Ectodermal cell (in vitro differentiated cells): ENCODE data around the gene CLIP1.

ENCODE experiments used
- H3K27ac ChIP-seq: 2 replicates; pipeline ENCODE4 v1.7.0; 2013; ENCODE audit warnings: mild to moderate bottlenecking, low read depth, low read length; ENCODE audit not compliant: insufficient read depth, poor library complexity, severe bottlenecking
- H3K27me3 ChIP-seq: 2 replicates; pipeline ENCODE4 v1.7.0; 2013; ENCODE audit warnings: mild to moderate bottlenecking, low read length; ENCODE audit not compliant: insufficient read depth, control insufficient read depth, poor library complexity, severe bottlenecking
- H3K36me3 ChIP-seq: one replicate; pipeline ENCODE4 v1.7.0; 2013; ENCODE audit warnings: low read length; ENCODE audit not compliant: control insufficient read depth, insufficient read depth
- H3K4me1 ChIP-seq: one replicate; pipeline ENCODE4 v1.7.0; 2013; ENCODE audit warnings: low read length; ENCODE audit not compliant: control insufficient read depth, insufficient read depth
- H3K4me3 ChIP-seq: 2 replicates; pipeline ENCODE4 v1.7.0; 2013; ENCODE audit warnings: low read depth, low read length, control low read depth; ENCODE audit not compliant: insufficient read depth
- H3K9me3 ChIP-seq: 2 replicates; pipeline ENCODE4 v1.7.0; 2013; ENCODE audit warnings: mild to moderate bottlenecking, low read length, moderate library complexity; ENCODE audit not compliant: control insufficient read depth
- WGBS, 2 experiments: methylation state at CpG; one replicate each; pipeline ENCODE4 v1.1.7; 2013; ENCODE audit warnings: missing lambda C conversion rate in 2 of 2; 5-methylcytosine and 5-hydroxymethylcytosine counted together

The CLIP1 gene

DNA sequence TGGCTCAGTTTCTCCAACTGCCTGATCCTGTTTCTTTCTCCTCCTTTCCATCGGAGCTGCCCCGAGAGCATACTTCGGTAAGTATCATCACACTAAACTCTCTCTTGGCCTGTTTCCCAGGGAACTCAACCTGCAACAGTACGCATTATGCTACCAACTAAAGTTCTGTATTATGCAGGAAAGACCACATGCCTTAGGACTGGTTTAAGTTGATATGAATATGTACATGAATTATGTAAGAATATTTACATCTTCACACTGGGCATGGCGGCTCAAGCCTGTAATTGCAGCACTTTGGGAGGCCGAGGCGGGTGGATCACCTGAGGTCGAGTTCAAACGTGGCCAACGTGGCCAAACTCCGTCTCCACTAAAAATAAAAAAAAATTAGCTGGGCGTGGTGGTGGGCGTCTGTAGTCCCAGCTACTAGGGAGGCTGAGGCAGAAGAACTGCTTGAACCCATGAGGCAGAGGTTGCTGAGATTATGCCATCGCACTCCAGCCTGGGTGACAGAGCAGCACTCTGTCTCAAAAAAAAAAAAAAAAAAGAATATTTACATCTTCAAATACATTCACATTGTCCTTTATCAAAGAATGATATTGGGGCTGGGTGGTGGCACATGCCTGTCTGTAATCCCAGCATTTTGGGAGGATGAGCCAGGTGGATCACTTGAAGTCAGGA, 124.3 kb downstream of the CLIP1 start:
- no peaks in the 10 kb centered on the region for H3K9me3 ChIP-seq
- WGBS, 2 experiments, result 91 to 95% methylated on average over 14 of the region's 14 CpGs
- no peaks in the 10 kb centered on the region for H3K36me3 ChIP-seq
- H3K27ac ChIP-seq, result no peak overlapping the region
- H3K4me3 ChIP-seq, result no peak overlapping the region
- H3K4me1 ChIP-seq, result no peaks in the 10 kb centered on the region
- no peaks in the 10 kb centered on the region for H3K27me3 ChIP-seq

DNA sequence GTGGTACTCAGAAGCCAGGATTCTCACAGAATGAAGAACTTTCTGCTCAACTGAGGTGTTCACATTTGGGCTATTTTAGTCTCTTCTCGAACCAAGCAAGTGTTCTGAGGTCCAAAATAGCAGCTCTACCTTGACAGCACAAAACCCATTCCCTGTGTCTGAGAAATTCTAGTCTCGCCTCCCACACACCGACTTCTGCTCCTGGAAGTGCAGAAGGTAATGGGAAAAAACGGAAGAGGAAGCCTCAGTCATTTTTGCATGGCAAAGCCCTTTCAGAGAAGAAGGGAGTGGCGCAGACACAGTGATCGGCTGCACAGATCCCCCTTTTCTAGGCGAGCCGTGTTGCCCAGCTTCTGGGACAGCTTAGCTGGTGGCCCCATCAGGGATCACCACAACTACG, 125.0 kb downstream of the CLIP1 start:
- Histone ChIP-seq H3K4me3 (no peak overlapping the region), H3K4me1 (no peaks in the 10 kb centered on the region), H3K27ac (no peak overlapping the region), H3K36me3 (no peaks in the 10 kb centered on the region), H3K27me3 (no peaks in the 10 kb centered on the region), H3K9me3 (no peaks in the 10 kb centered on the region)
- 95 to 97% methylated on average over 9 of the region's 9 CpGs for WGBS, 2 experiments

DNA sequence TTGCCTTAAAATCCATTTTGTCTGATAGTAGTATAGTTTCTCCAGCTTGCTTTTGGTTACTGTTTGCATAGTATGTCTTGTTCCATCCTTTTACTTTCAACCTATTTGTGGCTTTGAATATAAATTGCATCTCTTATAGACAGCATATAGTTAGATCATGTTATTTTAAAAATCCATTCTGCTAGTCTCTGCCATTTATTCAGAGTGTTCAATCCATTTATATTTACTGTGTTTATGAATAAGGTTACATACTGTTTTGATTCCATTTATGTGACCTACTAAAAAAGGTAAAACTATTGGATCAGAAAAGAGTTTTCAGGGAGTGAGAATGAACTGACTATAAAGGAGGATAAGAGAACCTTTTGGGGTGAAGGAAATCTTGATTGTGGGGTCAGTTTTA, 126.6 kb downstream of the CLIP1 start:
- H3K4me1 ChIP-seq, result no peaks in the 10 kb centered on the region
- no peaks in the 10 kb centered on the region for H3K36me3 ChIP-seq
- no peaks in the 10 kb centered on the region for H3K9me3 ChIP-seq
- no peak overlapping the region for H3K27ac ChIP-seq
- no peaks in the 10 kb centered on the region for H3K27me3 ChIP-seq
- no peak overlapping the region for H3K4me3 ChIP-seq

DNA sequence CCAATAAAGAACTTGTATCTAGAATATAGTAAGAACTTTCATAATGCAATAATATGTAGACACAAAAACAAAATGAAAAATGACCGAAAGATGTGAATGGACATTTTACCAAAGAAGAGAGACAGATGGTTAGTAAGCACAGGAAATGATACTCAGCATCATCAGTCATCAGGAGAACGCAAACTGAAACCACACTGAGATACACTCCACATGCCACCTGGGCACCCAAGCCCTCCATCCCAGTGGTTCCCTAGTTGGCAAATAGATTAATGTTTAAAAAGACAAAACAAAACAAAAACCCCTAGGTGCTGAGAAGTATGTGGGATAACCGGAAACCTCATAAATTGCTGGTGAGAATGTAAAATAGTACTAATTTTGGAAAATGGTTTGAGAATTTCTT, 129.4 kb downstream of the CLIP1 start:
- Histone ChIP-seq H3K27me3 (no peaks in the 10 kb centered on the region), H3K4me3 (no peak overlapping the region), H3K9me3 (no peaks in the 10 kb centered on the region), H3K4me1 (no peaks in the 10 kb centered on the region), H3K27ac (no peak overlapping the region), H3K36me3 (no peaks in the 10 kb centered on the region)
- WGBS, 2 experiments, result 93 to 95% methylated on average over 3 of the region's 3 CpGs

DNA sequence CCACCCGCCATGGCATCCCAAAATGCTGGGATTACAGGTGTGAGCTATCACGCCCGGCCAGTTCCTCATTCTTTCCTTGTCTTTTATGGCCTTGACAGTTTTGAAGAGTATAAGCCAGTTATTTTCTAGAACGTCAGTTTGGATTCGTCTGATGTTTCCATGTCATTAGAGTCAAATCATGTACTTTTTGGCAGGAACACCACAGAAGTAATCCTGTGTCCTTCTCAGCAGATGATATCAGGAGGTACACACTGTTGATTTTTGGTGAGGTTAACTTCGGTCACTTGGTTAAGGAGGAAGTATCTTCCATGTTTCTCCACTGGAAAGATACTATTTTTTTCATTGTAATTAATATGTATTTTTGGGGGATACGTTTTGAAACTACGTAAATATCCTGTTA, 131.0 kb downstream of the CLIP1 start:
- H3K36me3 ChIP-seq, result no peaks in the 10 kb centered on the region
- WGBS, 2 experiments, result 93 to 96% methylated on average over 6 to 7 of the region's 8 CpGs
- H3K27ac ChIP-seq, result no peak overlapping the region
- H3K27me3 ChIP-seq, result no peaks in the 10 kb centered on the region
- no peaks in the 10 kb centered on the region for H3K4me1 ChIP-seq
- H3K4me3 ChIP-seq, result no peak overlapping the region
- H3K9me3 ChIP-seq, result no peaks in the 10 kb centered on the region

DNA sequence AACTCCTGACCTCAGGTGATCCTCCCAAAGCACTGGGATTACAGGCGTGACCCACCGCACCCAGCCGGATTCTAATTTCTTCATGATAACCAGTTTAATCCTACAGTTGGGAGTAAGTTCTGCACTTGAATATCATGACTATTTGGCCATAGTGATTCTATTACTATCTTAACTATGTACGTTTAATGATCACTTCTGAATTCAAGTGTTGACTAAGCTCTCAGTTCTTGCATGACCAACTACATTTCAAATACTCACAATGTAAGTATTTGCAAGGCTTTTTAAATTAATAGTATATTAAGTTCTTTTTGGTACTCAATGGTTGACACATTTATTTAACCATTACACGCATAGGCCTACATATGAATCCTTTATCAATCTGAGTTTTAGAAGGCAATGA, 138.8 kb downstream of the CLIP1 start:
- no peaks in the 10 kb centered on the region for H3K4me1 ChIP-seq
- H3K4me3 ChIP-seq, result no peak overlapping the region
- H3K27me3 ChIP-seq, result no peaks in the 10 kb centered on the region
- 93 to 96% methylated on average over 4 to 5 of the region's 5 CpGs for WGBS, 2 experiments
- H3K36me3 ChIP-seq, result no peaks in the 10 kb centered on the region
- no peak overlapping the region for H3K27ac ChIP-seq
- H3K9me3 ChIP-seq, result no peaks in the 10 kb centered on the region

DNA sequence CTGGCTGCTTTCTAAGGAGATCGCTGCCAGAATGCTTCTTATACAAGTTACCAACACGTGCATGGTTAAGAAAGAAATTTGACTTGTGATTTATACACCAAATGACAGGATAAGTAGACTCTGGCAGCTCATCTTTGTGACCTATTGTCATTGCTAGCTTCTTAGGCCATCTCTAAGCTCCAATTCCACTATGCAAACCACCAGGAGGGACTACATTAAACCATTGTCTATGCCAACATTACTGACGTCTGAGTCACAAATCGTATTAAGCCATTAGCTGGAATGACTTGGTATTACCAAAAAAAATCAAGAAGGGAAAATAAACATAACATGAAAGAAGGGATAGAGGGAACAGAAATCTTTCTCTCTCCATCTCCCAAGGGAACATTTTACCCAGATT, 140.4 kb downstream of the CLIP1 start:
- no peak overlapping the region for H3K4me3 ChIP-seq
- H3K36me3 ChIP-seq, result peaks cover 4% of the 10 kb centered on the region
- H3K27ac ChIP-seq, result no peak overlapping the region

DNA sequence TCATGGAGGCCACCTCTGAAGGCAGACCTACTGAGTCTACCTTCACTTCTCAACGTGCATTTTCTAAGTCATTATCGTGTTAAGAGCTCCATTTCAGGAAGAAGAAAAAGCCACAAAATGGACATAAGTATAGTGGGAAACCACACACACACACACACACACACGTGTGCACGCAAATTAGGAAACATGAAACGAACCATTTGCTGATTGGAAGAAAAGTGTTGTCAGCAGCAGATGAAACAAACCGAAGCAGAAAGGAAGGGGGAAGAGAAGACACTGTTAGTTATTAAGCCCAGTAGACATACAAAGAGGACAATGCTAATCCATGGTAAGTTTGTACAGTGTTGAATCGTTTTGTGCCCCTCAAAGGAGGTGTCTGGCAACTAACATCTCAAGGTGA, 146.2 kb downstream of the CLIP1 start:
- Histone ChIP-seq H3K9me3 (no peaks in the 10 kb centered on the region), H3K27me3 (no peaks in the 10 kb centered on the region), H3K4me1 (no peaks in the 10 kb centered on the region), H3K36me3 (peaks cover 4% of the 10 kb centered on the region), H3K27ac (no peak overlapping the region), H3K4me3 (no peak overlapping the region)
- 89 to 94% methylated on average over 5 to 7 of the region's 7 CpGs for WGBS, 2 experiments

More for the DNA sequence above, 140.4 kb downstream of the CLIP1 start:
- 73 to 75% methylated on average over 4 of the region's 4 CpGs for WGBS, 2 experiments
- no peaks in the 10 kb centered on the region for H3K4me1 ChIP-seq
- no peaks in the 10 kb centered on the region for H3K27me3 ChIP-seq
- no peaks in the 10 kb centered on the region for H3K9me3 ChIP-seq

DNA sequence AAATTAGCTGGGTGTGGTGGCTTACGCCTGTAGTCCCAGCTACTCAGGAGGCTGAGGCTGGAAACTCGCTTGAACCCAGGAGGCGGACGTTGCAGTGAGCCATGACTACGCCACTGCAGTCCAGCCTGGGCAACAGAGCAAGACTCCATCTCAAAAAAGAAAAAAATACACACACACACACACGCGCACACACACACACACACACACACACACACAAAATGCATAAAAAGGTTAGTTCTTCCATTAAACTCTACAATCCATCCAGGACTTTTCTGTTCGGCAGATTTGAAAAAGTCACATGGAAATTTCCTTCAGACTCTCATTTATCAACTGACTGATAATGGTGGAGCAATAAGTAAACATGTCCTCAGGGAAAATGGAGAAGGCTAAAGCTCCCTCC, 147.0 kb downstream of the CLIP1 start:
- H3K27ac ChIP-seq, result no peak overlapping the region
- no peaks in the 10 kb centered on the region for H3K4me1 ChIP-seq
- WGBS, 2 experiments, result 74 to 78% methylated on average over 8 of the region's 8 CpGs
- H3K4me3 ChIP-seq, result no peak overlapping the region
- H3K27me3 ChIP-seq, result no peaks in the 10 kb centered on the region
- no peaks in the 10 kb centered on the region for H3K9me3 ChIP-seq
- H3K36me3 ChIP-seq, result peaks cover 4% of the 10 kb centered on the region

DNA sequence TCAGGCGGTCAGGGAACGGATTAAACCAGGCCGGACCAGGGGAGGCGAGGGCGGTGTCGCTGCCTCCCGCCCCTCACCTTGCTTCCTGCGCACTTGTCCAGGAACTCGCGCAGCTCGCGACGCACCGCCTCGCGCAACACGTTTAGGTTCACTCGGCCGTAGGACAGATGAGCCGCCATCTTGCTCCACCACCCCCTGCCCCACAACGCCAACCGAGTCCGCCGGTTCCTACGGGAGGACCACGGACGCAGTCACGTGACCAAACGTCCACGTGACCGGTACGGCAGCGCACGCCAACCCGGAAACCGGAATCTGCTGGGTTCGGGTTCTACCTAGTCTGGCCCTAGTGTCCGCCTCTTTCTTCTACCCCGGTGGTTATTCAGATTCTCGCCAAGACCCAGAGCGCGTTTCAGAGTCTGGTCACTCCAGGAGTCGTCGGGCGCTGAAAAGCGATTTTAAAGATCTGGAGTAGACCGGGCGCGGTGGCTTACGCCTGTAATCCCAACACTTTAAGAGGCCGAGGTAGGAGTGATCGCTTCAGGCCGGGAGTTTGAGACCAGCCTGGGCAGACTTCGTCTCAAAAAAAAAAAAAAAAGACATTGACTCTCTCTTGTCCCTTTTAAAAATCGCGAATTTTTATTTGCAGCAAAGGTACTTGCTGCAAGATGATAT, 156.1 kb downstream of the CLIP1 start, which contains the start of gene VPS33A:
VPS33A (minus strand) TSS at position 265 of the 672 bp plus-strand sequence; CDS start at position 179, 86 bp downstream.
- Histone ChIP-seq H3K4me3 (peak within 1 kb of the TSS; percentile 92), H3K9me3 (no peaks in the 10 kb centered on the region), H3K4me1 (peaks cover 7% of the 10 kb centered on the region), H3K36me3 (peaks cover 4% of the 10 kb centered on the region), H3K27me3 (no peaks in the 10 kb centered on the region), H3K27ac (peak within 1 kb of the TSS; percentile 94)
- WGBS, 2 experiments, result 0 to 1% methylated on average over 56 of the region's 56 CpGs
